Posterior cingulate gyrus (tissue), 11 donors: ENCODE results near the gene SLC25A47.

Experiments used
- DNase-seq, 10 donors: peaks; one replicate each; pipeline versions ENCODE4 v3.0.0 to v3.0.0-alpha.2; 2020 to 2021; ENCODE audit warnings: mixed read lengths in 3 of 10
- intact Hi-C: fragments of 100-400 bp; cut with DNase I; formaldehyde crosslinking; loops from one replicate; pipeline ENCODE4 v1.15.1; 2023

The SLC25A47 gene

GRCh38 chr14:100317912-100318808, 5.0 kb upstream of the SLC25A47 start:
- intact Hi-C loops = no loop called here

DNA sequence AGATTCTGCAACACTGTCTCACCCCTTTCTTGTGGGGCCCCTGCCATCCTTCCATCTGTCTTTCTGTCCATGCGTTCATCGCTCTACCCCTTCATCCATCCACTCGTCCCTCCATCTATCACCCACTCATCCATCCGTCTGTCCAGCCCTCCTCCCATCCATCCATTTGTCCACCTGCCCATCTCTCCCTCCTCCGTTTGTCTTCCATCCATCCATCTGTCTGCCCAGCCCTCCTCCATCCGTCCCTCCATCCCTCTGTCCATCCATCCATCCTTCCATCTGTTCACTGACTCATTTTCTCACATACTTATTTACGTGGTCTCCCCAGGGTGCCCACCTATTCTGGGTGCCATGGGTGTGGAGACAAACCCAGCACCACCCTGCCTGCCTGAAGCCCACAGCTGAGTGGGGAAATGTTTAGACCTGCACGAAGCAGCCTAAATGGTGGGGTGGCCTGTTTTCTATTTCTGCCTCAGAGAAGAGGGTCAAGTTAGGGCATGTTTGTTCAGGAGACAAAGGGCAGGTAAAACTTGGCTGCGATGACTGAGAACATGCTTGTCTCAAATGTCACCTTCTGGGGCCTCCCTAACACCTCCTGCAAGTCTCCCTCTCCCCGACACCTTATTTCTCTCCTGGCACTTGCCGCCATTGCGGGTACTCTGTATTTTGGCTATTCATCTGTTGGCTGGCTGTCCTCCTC, 2.8 kb upstream of the SLC25A47 start:
- intact Hi-C loops = no loop called here
- no peak for DNase-seq

More at GRCh38 chr14:100317912-100318808, 5.0 kb upstream of the SLC25A47 start:
- peak in 5 of 10 donors; percentile 45 to 91 (median 52) for DNase-seq

GRCh38 chr14:100321473-100322137, 1.5 kb upstream of the SLC25A47 start:
- DNase-seq = no peak
- intact Hi-C loops = no loop called here

- intact Hi-C loops = no loop called here
- no peak for DNase-seq
These were observed 791 bp upstream of the SLC25A47 start for GRCh38 chr14:100322138-100322957.

- intact Hi-C loops = no loop called here
- DNase-seq = peak in 1 of 10 donors; percentile 54
These were observed 786 bp downstream of the SLC25A47 start for GRCh38 chr14:100323942-100324307.

DNA sequence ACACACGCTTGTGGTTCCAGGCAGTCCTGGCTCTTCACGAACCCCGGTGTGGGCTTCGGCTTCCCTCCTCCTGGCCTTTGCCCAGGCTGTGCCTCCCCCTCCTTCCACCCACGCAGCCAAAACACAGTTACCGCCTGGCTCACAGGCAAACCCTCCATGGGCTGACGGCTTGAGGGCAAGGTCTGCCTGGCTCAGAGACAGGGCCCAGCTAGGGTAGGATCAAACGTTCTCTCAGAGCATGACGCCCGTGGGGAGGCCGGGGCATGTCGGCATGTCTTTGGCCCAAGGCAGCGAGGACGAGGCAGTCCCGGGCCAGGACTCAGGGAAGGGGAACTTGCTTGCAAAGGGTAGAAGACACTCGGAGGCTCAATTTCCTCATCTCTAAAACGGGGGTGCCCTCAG, 2.1 kb downstream of the SLC25A47 start:
- peak in 1 of 10 donors; percentile 64 for DNase-seq
- intact Hi-C loops = no loop called here

DNA sequence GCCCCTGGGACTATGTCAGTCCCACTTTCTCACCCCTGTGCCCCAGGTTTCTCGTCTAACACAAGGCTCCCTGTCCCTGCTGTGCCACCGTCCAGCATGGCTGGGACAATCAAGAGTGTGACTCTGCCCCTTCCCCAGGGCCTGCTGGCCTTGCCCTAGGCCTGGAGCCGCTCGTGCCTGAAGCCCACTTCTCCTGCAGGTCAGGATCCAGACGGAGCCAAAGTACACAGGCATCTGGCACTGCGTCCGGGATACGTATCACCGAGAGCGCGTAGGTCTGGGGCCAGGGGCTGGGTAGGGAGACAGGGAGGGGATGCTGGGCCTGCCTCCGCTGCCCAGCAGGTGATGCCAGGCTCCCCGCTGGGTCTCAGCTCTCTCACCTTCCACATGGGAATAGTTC, 2.8 kb downstream of the SLC25A47 start:
- intact Hi-C loops = no loop called here
- no peak for DNase-seq

GRCh38 chr14:100327128-100327527, 4.0 kb downstream of the SLC25A47 start:
- no peak for DNase-seq

DNA sequence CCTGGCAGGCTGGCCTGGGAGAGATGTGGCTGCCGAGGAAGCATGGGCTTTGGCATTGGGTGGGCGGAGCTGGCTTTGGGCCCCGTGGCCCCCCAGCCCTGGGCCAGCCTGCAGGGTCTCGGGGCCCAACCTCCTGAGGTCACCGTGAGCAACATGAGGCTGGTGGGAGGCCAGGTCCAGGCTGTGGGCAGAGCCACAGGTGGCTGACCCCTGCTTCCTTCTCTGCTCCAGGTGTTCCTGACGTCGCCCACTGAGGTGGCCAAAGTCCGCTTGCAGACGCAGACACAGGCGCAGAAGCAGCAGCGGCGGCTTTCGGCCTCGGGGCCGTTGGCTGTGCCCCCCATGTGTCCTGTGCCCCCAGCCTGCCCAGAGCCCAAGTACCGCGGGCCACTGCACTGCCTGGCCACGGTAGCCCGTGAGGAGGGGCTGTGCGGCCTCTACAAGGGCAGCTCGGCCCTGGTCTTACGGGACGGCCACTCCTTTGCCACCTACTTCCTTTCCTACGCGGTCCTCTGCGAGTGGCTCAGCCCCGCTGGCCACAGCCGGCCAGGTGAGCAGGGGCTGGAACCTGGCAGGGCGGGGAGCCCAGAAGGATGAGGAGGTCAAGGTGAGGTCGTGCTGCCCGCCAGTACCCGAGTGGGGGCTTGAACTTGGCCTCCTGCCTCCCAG, 5.5 kb downstream of the SLC25A47 start:
- DNase-seq = peak in 1 of 10 donors; percentile 44
- intact Hi-C loops = no loop called here

More at GRCh38 chr14:100327128-100327527, 4.0 kb downstream of the SLC25A47 start:
- intact Hi-C loops = no loop called here

- intact Hi-C loops = no loop called here
- DNase-seq = peak in 1 of 10 donors; percentile 53
These were observed 6.3 kb downstream of the SLC25A47 start for GRCh38 chr14:100329233-100330006.

GRCh38 chr14:100330007-100330344, 6.8 kb downstream of the SLC25A47 start:
- intact Hi-C loops = no loop called here

DNA sequence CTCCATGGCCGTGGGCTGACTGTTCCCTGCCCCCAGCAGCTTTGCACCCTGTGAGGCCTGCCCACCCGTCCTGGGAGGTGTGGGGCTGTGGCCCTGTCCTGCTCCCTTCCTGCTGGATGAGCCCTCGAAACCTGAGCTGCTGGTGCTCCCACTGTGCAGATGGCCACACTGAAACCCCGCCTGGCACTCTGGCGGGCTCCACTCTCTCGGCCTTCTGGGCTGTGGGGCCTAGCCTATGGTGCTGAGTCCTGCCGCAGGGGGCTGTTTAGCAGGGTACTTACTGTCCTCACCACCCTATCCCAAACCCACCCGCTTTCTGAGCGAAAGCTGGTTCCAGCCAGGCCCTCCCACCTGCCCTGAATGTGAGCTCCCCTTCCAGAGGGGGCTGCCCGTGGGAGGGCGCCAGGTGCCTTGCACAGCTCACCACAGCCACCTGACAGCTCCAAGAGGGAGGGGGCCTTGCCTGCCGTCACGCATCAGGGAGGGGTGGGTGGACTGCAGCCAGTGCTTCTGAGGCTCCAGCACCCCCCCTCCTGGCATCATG, 7.3 kb downstream of the SLC25A47 start:
- DNase-seq = peak in 1 of 10 donors; percentile 52
- intact Hi-C loops = no loop called here

More at GRCh38 chr14:100330007-100330344, 6.8 kb downstream of the SLC25A47 start:
- no peak for DNase-seq

- intact Hi-C loops = no loop called here
- DNase-seq = peak in 2 of 10 donors; percentile 54 to 62
These were observed 9.0 kb downstream of the SLC25A47 start for GRCh38 chr14:100332071-100332639.

GRCh38 chr14:100332797-100333196, 9.7 kb downstream of the SLC25A47 start:
- intact Hi-C loops = no loop called here
- DNase-seq = peak in 2 of 10 donors; percentile 21 to 29

GRCh38 chr14:100333311-100333710, 10.2 kb downstream of the SLC25A47 start:
- DNase-seq = peak in 2 of 10 donors; percentile 6 to 69
- intact Hi-C loops = no loop called here

DNA sequence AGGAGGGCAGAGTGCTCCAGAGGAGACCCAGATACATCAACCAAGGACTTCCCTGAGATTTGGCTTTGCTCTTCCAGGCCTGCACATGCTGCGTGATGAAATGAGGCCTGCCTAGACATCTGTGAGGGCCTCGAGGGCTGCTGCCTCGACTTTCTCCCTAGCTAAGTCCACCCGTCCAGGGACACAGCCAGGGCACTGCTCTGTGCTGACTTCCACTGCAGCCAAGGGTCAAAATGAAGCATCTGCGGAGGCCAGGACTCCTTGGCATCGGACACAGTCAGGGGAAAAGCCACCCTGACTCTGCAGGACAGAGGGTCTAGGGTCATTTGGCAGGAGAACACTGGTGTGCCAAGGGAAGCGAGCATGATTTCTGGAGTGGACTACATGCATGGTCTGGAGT, 10.7 kb downstream of the SLC25A47 start:
- intact Hi-C loops = no loop called here
- DNase-seq = peak in 3 of 10 donors; percentile 13 to 80 (median 54)

- DNase-seq = peak in 3 of 10 donors; percentile 84 to 87 (median 87)
- intact Hi-C loops = no loop called here
These were observed 11.8 kb downstream of the SLC25A47 start for GRCh38 chr14:100334904-100335303.
